HPDE6-E6E7 (cell line): ENCODE measurements around the gene DLGAP1.
"Not testable (repeated sequence)": the region's sequence is repeated elsewhere in the genome, so short reads cannot be mapped to it uniquely, and the experiment has no call there.

Source experiments
- DNase-seq: peaks from one replicate; pipeline ENCODE4 v3.0.0; 2011; ENCODE audit warnings: missing footprints; ENCODE audit errors: extremely low spot score

The DLGAP1 gene

DNA sequence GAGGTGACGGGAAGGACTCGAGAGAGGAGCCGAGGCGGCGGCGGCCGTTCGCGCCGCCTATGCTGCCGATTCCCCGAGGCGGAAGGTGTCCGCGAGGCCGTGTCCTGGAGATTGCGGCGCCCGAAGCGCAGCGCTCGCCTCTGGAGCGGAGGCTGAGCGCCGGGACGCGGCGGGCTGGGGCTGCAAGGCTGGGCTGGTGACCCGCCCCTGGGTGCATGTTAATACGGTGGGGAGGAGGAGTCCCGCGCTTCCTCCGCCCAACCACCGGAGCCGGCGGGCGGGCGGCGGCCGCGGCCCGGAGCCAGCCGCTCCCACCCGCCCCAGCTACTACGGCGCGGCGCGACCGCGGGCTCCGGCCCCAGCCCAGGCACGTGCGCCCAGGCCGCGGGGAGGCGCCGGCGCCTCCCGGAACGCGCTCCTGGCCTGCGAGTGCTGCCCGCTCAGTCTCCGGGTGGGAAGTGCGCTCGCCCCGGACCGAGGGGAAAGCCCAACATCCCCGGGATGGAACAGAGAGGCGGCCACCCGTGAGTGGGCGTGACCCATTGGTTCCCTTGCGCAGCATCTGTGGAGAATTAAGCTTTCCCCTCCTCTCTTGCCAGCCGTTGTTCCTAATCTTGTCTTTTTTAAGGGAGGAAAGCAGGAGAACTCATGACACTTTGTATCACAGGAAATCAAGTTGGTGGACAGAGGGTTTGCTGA, at the start of gene DLGAP1:
DLGAP1 (minus strand) TSS at position 195 of the 699 bp plus-strand sequence.
- no peak for DNase-seq

DNA sequence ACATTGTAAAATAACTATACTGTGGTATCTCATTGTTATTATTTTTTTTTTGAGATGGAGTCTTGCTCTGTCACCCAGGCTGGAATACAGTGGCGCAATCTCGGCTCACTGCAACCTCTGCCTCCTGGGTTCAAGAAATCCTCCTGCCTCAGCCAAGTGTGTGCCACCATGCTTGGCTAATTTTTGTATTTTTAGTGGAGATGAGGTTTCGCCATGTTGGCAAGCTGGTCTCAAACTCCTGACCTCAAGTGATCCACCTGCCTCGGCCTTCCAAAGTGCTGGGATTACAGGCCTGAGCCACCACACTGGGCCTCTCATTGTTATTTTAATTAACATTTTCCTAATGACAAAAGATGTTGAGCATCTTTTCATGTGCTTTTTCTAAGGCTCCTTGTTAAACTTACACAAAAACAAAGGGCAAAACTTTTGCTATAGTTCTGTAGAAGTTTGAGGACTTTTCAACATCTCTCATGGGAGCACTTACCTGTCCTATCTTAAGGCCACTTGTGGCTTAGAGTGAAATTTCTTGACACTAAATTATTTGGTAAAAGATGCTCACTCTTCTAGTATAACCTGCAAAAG, 39.7 kb upstream of the DLGAP1 start:
- not testable (repeated sequence) for DNase-seq

DNA sequence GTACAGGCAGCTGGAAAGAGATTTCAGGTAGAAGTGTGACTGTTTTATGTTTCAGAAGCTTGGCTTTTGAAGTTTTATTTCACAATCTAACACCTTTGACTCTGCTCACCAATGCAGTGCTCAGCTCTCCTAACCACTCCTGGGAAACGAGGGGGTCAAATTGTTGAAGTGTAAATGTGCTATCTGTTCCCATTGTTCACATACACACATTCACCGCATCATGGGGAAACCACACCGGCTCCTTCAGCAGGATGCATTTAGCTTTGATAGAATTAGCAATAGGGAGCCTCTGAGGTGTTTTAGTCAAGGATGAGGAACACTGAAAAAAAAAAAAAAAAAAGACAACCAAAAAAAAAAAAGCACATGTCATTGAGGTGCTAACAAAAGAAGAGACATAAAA, 13.4 kb upstream of the DLGAP1 start:
- no peak for DNase-seq

DNA sequence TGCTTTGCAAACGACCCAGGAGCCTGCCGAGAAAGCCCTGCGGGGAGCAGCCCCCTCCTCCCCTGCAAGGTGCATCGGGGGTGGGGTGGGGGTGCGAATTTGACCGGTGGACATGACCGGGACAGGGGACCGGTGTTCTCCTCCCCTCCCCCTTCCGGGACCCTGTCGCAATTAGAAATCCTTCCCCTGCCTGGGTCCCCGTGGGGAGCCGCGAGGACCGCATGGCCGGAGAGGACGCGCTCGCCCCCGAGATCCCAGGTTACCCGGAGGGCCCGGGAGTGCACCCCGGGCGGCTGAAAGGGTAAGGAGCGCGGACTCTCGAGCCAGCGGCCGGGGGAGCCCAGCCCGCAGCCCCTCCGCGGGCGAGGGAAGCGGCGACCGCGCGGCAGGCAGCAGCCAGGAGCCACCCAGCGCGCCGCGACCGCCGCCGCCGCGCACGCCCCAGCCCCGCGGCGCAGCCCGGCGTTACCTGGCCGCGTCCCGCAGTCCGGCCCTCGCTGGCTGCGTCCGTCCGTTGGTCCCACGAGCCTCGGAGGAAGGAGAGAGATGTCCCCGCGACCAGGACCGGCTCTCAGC, 482 bp downstream of the DLGAP1 start:
- no peak for DNase-seq

DNA sequence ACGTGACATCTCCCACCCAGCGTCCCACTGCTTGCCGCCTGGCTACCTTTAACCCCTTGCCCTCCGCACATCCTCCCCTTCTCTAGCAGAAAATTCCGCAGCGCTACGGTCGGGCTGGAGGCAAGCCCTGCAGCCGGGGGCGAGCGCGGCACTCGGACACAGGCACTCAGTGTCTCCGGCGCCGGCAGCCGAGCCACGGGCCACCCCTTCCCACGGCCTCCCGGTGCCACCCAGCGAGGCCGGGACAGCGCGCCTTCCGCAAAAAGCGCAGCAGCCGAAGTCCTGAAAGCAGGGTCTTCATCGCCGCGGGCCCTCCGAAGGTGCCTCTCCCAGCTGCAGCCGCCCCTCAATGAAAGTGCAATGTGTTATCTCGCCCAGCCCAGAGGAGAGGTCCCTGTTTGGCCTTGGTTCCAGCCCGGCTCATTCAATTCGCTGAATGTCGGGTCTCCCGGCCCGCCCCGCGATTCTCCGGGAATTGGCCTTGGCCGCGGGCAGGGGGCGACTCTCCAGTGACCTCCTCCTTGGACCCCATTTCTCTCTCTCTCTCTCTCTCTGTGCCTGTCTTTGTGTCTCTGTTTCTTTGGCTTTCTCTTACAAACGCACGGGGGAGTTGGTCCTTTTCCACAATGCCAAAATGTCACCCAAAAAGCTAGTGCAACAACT, 1.1 kb downstream of the DLGAP1 start:
- DNase-seq, result no peak

DNA sequence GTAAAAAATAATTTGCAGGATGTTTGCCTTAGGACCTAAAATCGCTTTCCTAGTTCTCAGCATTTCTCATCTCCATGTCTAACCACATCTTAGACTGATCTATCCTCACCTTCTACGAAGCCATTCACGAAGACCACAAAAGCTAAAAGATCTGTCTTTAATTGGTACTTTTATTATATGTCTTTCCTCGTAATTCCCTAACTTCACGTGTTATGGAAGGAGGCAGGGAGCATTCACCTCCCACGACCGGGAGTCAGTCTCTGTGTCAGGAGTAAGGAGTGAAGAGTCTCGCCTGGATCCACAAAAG, 1.6 kb downstream of the DLGAP1 start:
- no peak for DNase-seq

DNA sequence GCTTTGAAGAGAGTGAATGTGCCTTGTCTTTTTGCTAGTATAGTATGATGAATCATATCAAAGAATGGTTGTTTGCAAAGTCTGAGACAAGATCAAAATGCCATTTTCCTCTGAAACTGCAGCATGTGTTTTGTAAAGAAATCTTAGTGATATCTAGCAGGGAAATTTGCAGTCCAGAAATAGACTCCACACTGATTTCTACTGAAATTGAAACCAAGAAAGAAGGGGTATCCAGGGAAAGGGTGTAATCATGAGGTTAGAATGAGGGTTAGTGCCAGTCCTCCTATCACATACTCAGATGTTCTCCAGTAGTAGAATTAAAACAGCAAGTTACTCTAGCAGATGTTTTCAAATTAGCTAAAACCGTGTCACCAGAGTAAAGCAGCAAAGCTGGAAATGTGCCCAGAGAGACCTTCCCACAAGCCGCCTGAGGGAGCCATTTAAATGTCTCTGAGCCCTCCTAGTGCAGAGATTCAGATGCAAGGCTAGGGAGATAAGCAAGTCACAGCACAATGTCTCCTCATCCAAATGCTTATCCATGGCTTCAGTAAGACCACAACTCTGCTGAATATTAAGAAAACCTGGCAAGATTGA, 4.9 kb downstream of the DLGAP1 start:
- no peak for DNase-seq

DNA sequence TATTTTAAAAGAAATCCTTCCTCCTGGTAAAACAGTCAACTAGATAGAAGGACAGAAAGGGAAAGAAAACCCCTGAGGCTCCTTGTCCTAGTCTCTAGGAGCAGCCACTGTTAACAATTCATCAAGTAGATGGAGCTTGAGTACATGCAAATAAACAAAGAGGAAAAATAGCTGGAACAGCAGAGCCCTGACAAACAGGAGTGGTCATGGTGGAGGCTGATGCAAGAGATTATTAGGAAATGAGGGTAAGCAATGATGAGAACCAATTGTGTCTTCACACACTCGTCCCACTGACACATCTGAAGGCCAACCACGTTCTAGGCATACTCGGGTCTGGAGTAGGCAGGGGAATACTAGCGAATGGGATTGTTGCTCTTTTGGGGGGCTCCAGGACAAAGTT, 9.2 kb downstream of the DLGAP1 start:
- DNase-seq, result no peak

DNA sequence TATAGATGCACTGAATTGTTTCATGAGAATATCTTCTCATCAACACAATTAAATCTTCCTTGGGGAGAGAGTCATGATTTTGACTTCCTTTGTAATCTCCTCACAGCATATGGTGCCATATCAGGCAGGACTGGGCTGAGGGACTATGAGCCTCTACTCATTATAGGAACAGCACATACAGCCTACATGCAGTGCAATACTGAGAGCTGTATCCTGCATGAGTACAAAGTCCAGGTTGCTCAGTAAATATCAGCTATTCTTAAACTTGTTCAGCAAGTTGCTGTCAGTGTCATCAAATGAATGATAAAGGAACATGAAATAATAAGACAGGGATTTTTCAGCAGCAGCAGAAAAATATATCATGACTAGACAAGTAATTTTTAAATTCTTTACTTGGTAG, 10.8 kb downstream of the DLGAP1 start:
- no peak for DNase-seq

DNA sequence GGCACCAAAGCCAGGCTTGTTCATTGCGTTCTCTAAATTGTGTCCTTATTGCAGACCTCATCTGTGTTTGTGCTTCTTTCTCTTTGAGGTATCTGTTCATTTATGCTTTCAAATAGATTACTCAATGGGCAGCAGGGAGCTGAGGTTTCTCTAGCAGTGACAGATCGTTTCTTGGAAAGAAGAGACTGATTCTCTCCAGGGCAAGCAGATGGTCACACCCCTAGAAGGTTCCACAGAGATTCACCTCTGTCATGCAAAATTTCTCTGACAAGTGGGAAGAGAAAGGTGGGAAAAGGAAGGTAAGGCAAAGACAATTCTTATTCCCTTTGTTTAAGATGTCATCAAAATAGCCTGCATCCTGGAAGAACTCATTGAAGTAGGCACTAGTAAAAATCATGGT, 14.0 kb downstream of the DLGAP1 start:
- DNase-seq, result no peak

DNA sequence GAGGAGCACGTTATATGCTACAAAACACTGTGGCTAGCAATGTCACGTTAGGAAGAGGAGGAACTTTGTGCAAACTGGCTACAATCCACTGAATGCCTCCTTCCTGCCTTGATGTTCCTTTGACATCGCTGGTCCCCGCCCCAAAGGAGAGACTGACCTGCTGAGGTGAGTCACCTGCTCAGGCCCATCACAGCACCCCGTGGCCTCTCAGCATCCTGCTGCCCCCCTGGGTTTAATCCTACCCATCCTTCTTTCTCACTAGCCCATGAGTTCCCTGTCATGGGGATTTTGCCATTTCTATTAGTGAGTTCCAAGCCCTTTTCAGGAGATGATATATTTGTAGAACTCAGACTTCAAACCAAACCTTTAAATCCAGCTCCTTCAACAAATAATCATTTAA, 16.2 kb downstream of the DLGAP1 start:
- no peak for DNase-seq

DNA sequence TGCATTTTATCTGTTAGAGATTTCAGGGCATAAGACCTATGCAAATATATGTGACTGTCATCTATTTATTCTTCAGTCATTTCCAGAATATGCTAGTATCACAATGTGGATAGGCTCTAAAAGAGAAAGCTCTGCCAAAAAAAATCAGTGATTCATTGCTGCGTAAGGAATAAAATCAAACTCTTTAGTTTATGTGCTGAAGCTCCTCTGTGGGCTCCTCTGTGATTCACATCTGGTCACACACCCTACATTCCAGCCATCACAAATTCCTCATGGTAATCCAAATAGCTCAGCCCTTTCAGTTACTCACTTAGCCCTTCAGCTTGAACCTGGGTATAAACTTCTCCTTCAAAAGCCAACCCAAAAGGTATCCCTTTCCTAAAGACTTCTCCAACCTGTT, 21.4 kb downstream of the DLGAP1 start:
- DNase-seq, result no peak

DNA sequence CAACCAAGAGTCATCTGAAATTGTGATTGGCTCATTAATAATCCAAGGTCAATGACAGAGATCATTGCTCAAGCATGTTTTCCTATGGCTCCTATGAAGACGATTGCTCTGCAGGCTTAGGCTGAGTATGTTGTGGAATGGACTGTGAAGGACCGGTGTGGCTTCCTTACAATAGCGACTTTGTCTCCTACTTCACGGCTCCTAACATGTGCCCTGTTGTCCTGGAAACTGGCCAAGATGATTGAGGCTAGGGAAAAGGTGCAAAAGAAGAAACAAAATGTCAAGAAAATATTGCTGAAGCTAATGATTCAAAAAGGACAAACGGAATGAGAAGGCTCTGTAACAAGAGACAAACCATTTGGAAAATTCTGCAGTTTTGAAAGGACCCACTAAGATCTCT, 24.3 kb downstream of the DLGAP1 start:
- no peak for DNase-seq

DNA sequence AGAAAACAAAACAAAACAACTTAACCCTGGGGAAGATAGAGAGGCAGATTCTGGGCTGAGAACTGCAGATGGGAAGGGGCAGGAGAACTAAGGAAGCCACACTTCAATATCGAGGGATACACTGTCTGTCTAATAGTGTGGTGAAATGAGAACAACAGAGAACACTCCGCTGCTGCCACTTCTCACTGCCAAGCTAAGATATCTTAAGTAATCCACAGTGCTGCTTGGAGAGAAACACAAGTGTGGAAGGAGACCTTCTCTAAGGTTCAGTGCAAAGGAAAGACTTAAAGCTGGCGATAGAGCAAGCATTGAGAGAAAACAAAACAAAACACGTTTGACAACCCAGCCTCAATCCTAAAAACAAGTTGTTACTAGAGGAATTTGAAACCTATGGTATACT, 37.4 kb downstream of the DLGAP1 start:
- DNase-seq, result no peak

DNA sequence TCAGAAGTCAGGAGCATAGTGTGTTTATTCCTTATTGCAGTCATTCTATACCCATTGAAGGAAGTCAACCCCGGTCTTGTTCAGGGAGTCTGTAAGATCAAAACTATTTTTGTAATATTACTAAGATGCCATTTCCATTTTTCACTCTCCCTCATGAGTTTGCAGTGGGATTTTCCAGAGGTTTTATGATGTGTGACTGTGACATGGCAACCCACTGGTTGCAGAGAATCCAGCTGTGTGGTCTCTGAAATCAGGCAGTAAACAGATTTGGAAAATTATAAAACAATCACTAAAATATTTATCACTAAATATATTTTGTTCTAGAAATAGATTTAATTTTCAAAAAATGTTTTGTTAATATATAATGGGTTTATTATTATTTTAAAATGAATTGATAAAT, 38.1 kb downstream of the DLGAP1 start:
- no peak for DNase-seq

DNA sequence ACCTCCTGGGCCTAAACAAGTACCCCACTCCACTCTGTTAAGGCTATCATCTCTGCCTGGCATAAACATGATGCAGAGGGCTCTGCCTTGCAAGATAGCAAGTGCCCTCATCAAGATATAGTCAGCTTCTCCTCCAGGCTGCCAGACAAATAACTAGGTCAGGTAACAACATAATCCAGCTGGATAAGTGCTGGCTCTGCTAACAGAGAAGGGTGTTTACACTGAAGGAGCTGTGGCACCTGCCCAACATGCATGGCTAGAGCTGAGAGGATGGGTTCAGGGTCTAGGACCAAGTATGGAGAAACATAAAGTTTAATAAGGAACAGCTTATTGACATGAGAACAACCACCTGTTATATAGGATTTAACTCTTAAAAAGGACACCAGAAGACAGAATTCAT, 42.8 kb downstream of the DLGAP1 start:
- DNase-seq, result no peak

DNA sequence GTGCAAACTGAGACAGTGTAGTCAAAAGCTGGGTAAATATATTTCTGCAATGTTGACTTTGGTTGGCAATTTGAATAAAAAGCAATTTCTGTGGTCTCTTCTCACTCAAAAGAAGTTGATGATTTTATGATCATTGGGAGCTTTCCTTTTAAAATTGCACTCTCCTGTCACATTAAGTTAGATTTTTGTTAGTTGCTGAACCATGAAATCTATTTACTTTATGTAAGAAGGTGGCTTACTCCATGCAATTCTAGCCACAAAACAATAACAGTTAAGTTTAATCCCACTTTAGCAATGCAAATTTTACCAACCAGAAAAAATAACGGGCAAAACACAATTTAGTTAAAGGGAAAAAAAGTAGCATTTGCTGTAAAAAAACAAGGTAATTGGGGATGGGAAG, 48.3 kb downstream of the DLGAP1 start:
- no peak for DNase-seq

DNA sequence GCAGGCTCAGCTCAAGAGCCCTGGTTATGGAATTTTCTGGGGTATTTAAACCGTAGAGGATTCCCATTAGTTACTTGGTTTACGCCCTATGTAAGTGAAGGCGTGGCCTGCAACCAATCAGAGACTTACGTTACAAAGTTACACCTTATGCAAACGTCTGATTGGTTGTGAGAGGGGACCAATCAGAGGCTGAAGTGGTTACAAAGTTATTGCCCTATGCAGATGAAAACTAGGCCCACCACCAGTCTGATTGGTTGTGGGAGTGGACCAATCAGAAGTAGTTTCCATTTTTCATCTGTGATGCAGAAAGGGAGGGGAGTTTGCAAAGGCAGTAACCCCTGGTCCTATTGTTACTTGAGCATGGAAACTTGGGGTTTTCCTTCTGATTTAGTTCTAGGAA, 49.1 kb downstream of the DLGAP1 start:
- no peak for DNase-seq

DNA sequence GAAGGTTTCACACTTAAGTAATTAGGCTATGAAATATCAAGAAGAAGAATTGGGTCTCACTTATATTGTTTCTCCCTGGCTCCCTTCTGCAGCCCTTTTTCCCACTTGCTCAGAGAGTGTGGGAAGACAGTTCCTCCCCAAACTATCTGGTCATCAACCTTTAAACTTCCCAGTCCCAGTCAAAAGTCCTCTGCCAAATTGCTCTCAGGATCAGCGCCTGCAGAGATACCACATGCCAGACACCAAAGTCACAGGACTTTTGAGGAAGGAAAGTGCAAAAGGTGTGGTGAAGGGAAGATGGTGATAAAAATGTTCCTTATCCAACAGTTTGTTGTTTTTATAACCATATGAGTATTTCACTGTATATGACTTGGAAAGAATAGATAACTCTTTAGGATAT, 51.3 kb downstream of the DLGAP1 start:
- no peak for DNase-seq

DNA sequence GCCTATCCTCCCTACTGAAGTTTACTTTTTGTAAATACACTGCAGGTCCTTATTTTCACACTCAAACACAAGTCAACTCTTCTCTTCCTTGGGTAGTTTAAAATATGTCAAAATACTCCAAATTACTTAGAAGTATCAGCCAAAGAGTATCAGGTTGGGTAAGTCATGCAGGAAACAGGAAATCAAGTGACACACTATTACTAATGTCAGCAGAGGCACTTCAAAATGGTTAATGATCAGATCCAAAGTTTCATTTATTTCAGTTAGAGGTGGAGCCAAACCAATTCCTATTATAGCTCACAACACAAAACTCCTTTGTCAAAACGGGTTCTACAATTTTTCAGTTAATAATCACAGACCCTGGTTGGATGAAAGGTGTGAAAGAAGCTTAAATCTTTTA, 54.2 kb downstream of the DLGAP1 start:
- DNase-seq, result no peak

DNA sequence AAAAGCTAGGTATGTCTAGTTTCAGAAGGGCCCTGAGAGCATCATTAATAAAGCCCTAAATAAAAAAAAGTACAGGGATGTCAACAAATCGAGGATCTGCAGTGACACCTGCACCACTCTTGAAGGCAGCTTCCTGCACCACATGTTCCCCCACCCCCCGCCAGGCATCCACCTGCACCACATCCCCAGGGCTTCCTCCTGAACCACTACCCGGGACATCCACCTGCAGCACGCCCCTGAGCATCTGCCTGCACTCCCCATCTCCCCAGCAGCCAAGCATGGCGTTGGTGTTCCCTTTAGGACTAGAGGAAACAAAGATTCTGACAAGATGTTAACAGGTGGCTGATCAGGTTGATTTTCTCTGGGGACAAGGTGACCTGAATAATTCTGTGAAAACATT, 55.2 kb downstream of the DLGAP1 start:
- DNase-seq, result no peak

DNA sequence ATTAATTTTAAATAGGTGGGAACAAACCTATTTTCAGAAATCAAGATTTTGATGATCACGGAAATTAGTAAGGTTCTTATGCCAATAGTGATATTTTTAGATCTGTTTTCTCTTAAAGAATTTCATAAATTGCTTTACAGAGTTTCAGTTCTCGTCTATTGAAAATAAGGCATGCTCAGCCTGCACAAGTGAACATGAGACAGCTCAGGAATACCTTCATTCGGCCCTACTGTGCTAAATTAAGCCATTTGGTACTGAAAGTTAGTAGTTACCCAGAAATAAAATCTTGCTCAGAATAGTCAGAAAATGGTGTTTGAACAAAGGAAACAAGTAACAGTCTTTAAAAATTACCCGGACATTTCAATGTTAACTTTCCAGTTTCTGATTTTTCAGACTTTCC, 60.4 kb downstream of the DLGAP1 start:
- DNase-seq, result no peak

DNA sequence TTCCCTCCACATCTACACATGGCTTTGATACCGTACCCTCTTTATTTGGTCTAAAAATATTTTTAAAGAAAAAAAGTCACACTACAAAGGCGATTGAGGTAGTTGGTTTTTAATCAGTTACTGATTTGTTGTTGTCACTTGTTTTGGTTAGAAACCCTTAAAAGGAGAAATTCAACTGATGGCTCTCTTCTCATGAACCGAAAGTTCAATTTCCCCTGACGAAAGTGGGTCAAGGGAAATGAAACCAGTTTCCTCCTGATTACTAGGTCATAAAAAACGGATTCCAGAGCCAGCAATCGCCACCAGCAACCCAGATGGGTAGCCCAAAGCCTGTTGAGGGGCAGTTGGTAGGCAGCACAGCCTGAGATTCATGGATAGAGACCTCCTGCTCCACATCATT, 63.2 kb downstream of the DLGAP1 start:
- no peak for DNase-seq
